GM19324 (cell line): ENCODE results near the gene RELN.

Experiments used
- ATAC-seq: cut with Tn5 transposase; IDR thresholded peaks from one replicate; pipeline ENCODE4 v1.9.1; 2021; ENCODE audit warnings: mild to moderate bottlenecking, moderate library complexity; ENCODE audit not compliant: unreplicated experiment, low FRiP score

The RELN gene

DNA sequence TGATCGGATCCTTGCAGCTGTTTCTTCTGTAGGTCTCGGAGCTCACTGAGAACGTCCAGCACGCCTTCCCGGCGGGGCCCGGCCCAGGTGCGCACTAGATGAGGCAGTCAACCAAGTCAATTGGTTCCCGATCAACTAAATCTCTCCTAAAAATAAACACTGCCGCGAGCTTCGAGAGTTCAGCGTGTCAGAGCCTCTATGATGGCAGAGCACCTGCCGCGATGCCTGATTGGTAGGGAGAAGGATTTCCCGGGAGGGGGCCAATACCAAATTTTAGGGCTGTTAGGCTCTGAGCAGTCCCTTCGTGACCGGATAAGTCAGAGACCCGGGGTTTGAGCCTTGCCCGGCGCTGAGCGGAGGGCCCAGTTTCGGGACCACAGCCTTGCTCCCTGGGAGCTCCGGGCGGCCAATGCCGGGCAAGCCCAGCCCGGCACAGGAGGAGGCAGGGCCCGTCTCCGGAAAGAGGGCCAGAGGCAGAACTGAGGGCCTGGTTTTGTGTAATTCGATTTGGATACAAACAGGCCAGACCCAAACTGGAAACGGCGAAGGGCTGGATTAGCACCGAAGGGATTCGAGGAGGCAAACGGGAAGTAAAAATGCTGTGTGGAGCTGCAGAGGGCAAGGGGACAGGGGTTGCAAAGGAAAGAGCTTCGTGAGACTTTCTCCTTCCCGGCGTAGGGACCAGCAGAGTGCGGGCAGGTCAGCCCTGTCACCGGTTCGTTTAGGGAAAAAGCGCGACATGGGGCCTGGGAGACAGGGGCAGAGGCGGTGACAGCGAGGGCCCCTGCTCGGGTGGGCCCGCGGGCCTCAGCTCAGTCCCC lies 544.0 kb downstream of the RELN start:
- no peak for ATAC-seq

DNA sequence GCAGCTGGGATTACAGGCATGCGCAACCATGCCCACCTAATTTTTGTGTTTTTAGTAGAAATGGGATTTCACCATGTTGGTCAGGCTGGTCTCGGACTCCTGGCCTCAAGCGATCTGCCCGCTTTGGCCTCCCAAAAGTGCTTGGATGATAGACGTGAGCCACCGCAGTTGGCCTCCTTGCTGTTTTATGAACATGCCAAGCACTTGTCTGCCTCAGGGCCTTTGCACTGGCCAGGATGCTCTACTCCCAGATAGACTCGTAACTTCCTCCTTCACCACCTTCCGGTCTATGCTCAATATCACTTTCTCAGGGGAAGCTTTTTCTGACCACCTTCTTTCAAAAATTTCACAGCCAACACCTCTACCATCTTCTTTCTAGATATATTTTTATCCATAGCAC lies 549.8 kb downstream of the RELN start:
- ATAC-seq, result no peak

DNA sequence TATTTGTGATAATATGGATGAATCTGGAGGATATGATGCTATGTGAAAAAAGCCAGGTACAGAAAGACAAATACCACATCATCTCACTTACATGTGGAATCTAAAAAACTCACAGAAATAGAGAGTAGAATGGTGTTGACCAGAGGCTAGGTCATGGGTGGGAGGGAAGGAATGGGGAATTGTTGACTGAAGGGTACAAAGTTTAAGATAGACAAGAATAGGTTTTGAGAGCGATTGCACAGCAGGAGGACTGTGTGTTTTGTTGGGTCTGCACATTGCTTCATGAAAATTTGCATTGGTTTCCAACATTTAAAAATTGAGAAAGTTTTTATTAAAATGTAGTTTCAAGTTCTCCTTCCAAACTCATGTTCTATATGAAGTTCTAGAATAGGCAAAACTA lies 551.8 kb downstream of the RELN start:
- ATAC-seq, result no peak

- ATAC-seq, result no peak
Observed at GRCh38 chr7:103432712-103433111, 556.7 kb downstream of the RELN start.

- no peak for ATAC-seq
Observed at GRCh38 chr7:103425177-103425576, 564.3 kb downstream of the RELN start.

DNA sequence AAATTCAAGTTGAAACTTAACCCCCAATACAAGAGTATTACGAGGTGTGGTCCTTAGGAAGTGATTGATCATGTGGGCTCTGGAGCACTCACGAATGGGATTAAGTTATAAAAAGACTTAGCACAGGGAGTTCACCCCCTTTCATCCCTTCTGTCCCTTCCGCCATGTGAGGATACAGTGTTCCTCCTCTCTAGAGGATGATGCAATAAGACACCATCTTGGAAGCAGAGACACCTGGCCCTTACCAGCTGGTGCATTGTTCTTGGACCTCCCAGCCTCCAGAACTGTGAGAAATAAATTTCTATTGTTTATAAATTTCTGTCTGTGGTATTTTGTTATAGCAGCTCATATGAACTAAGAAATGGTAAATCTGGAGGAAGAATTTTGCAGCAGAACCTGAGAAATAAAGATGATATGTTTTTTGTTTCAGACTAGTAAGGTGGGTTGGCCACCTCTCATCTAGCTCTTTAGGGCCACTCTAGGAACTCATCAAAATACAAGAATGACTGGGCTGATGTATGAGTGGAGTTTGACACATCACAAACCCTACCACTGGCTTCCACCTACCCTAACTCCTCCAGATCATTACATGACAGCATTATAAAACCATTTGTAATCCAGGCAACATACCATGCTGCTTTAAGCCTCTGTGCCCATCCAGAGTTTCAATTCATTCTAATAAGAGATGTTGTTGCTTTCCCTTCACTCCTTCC lies 565.8 kb downstream of the RELN start:
- no peak for ATAC-seq
